Measurements from ENCODE around the gene REXO4. TPM values are rescaled to one million over a fixed set of nuclear protein-coding genes. Genes with fewer than 3 reads are reported as not detected.

The REXO4 gene
- total and polyA plus RNA-seq, 2 of the 13 experiments (the other 11 are each of a cell fraction or from before 2014, with no cell fraction given): 18.5 to 30.4 TPM

- TF ChIP-seq ZNF619 (CRISPR knock-in tag; IDR thresholded peaks at IDR 0.05): no peak
- peak; percentile 40; the same call in 1 of the 2 replicates for TF ChIP-seq POLR2AphosphoS5 (IDR thresholded peaks at IDR 0.05; ENCODE audit: low read depth, low read length)
- 0 out of 2 replicates have a peak, but pooled peaks have one; percentile 45 for TF ChIP-seq KDM6A (CRISPR knock-in tag; IDR thresholded peaks at IDR 0.05; ENCODE audit: low read depth)
- TF ChIP-seq FOXP1 (IDR thresholded peaks at IDR 0.05): peak; percentile 47; the same call in 1 of the 2 replicates
- peak; percentile 69 for TF ChIP-seq FOXP1 (CRISPR knock-in tag; IDR thresholded peaks at IDR 0.05)
- TF ChIP-seq POGZ (CRISPR knock-in tag; IDR thresholded peaks at IDR 0.05): peak; percentile 42; the same call in 1 of the 2 replicates
- TF ChIP-seq, protein P1, sequence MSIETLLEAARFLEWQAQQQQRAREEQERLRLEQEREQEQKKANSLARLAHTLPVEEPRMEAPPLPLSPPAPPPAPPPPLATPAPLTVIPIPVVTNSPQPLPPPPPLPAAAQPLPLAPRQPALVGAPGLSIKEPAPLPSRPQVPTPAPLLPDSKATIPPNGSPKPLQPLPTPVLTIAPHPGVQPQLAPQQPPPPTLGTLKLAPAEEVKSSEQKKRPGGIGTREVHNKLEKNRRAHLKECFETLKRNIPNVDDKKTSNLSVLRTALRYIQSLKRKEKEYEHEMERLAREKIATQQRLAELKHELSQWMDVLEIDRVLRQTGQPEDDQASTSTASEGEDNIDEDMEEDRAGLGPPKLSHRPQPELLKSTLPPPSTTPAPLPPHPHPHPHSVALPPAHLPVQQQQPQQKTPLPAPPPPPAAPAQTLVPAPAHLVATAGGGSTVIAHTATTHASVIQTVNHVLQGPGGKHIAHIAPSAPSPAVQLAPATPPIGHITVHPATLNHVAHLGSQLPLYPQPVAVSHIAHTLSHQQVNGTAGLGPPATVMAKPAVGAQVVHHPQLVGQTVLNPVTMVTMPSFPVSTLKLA (IDR thresholded peaks at IDR 0.05): peak; percentile 59
- no peak for TF ChIP-seq ZBTB33 (CRISPR knock-in tag; IDR thresholded peaks at IDR 0.05)
- TF ChIP-seq AKAP8 (CRISPR knock-in tag; IDR thresholded peaks at IDR 0.05): peak; percentile 55; the same call in 1 of the 2 replicates
- 0 out of 2 replicates have a peak, but pooled peaks have one; percentile 22 for TF ChIP-seq BRF2 (CRISPR knock-in tag; IDR thresholded peaks at IDR 0.05)
- peak; percentile 80 for TF ChIP-seq THAP11 (CRISPR knock-in tag; IDR thresholded peaks at IDR 0.05)
- TF ChIP-seq CSRNP2 (CRISPR knock-in tag; conservative IDR thresholded peaks at IDR 0.05; ENCODE audit: low read depth): no peak
- peak; percentile 47 for TF ChIP-seq XRCC5 (optimal IDR thresholded peaks at IDR 0.05; ENCODE audit: low read length)
- 0 out of 2 replicates have a peak, but pooled peaks have one; percentile 30 for TF ChIP-seq BRCA1 (CRISPR knock-in tag; IDR thresholded peaks at IDR 0.05)
- TF ChIP-seq MIER3 (CRISPR knock-in tag; IDR thresholded peaks at IDR 0.05; ENCODE audit: borderline replicate concordance): peak; percentile 13; the same call in 1 of the 2 replicates
- TF ChIP-seq KDM4B (CRISPR knock-in tag; IDR thresholded peaks at IDR 0.05): peak; percentile 57; the same call in 1 of the 2 replicates
- TF ChIP-seq SOX13 (IDR thresholded peaks at IDR 0.05): no peak
- peak in 1 of 2 experiments; percentile 59; a peak in 2 of 4 replicates for TF ChIP-seq SOX13 (CRISPR knock-in tag; conservative IDR thresholded peaks at IDR 0.05 in 1 of 2, IDR thresholded peaks at IDR 0.05 in 1 of 2)
- no peak; the same call in 1 of the 2 replicates for TF ChIP-seq ZNF782 (CRISPR knock-in tag; IDR thresholded peaks at IDR 0.05; ENCODE audit: borderline replicate concordance)
- TF ChIP-seq MAFG (CRISPR knock-in tag; IDR thresholded peaks at IDR 0.05): no peak
- peak; percentile 84 for TF ChIP-seq HDAC1 (CRISPR knock-in tag; IDR thresholded peaks at IDR 0.05)
- peak; percentile 75 for TF ChIP-seq PHF20 (CRISPR knock-in tag; IDR thresholded peaks at IDR 0.05)
- peak; percentile 74 for TF ChIP-seq SP5 (CRISPR knock-in tag; IDR thresholded peaks at IDR 0.05; ENCODE audit: borderline replicate concordance, low read depth)
- 0 out of 2 replicates have a peak, but pooled peaks have one; percentile 22 for TF ChIP-seq ZNF34 (CRISPR knock-in tag; IDR thresholded peaks at IDR 0.05; ENCODE audit: borderline replicate concordance)
- peak; percentile 75 for TF ChIP-seq POLR2G (IDR thresholded peaks at IDR 0.05; ENCODE audit: low read depth, low read length)
- TF ChIP-seq ZBTB7A (CRISPR knock-in tag; IDR thresholded peaks at IDR 0.05): peak; percentile 74; the same call in 1 of the 2 replicates
Observed at GRCh38 chr9:133460405-133461175, 42.8 kb upstream of the REXO4 start (continued).
